B cell (primary cell): Measurements from ENCODE around the gene LRRC61.

Source experiments
- EZH2 ChIP-seq: IDR thresholded peaks from 2 replicates; pipeline ENCODE4 v1.6.1; 2012; ENCODE audit warnings: borderline replicate concordance, low read depth, mild to moderate bottlenecking, moderate library complexity, low read length; ENCODE audit not compliant: insufficient read depth, poor library complexity, severe bottlenecking
- TF ChIP-seq, protein P1 (sequence below): fragments of 200-600 bp; IDR thresholded peaks from one replicate; pipeline ENCODE4 v1.8.0; 2022; ENCODE audit warnings: antibody characterized with exemption, mild to moderate bottlenecking

DNA sequence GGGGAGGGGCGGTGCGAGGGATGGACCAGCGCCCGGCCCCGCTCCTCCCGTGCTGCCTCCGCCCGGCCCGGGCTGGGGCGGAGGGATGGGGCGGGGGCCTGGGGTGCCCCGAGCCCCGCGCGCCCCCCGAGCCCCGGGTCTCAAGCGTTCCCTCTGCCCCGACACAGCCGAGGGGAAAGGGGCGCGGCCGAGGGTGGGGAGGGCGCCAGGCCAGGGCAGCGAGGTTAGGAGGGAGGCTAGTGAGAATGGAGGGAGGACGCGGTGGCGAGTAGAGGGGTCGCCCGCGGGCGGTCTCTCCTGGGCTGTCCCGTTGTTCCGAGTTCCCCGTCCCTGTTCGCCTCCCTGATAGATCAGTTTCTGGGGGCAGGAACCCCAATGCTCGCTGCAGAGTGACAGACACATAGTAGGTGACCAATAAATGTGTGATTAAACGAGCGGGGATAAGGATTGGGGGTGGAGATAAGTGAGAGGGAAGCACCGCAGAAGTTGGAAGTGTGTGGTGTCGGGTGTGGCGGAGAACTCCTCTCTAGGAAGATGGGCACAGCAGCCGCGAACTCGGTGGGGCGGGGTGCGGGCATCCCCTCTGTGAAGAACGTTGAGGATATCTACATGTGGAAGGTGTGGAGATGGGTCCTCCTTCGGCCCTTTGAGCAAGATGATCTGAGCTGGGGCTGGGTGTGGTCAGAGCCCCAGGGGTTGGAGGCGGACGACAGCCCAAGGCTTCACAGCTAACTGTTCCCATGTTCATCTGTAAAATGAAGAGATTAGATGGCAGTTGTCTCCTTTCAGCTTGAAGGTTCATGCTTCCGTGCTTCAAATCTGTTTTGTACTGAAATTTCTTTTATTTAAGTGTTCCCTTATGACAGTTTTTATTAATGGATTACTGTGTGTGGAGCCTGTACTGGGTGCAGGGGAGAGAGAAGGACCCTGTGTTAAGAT is 56.6 kb downstream of the LRRC61 start:
- no peak for TF ChIP-seq EZH2
- TF ChIP-seq, protein P1, sequence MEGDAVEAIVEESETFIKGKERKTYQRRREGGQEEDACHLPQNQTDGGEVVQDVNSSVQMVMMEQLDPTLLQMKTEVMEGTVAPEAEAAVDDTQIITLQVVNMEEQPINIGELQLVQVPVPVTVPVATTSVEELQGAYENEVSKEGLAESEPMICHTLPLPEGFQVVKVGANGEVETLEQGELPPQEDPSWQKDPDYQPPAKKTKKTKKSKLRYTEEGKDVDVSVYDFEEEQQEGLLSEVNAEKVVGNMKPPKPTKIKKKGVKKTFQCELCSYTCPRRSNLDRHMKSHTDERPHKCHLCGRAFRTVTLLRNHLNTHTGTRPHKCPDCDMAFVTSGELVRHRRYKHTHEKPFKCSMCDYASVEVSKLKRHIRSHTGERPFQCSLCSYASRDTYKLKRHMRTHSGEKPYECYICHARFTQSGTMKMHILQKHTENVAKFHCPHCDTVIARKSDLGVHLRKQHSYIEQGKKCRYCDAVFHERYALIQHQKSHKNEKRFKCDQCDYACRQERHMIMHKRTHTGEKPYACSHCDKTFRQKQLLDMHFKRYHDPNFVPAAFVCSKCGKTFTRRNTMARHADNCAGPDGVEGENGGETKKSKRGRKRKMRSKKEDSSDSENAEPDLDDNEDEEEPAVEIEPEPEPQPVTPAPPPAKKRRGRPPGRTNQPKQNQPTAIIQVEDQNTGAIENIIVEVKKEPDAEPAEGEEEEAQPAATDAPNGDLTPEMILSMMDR = no peak
